CD4-positive, alpha-beta T cell (primary cell): ENCODE measurements around the gene FYN. TPM values are rescaled to one million over a fixed set of nuclear protein-coding genes. Genes with fewer than 3 reads are reported as not detected.

ENCODE experiments used
- ATAC-seq: fragments of 200-7000 bp; cut with Tn5 transposase; one replicate; pipeline ENCODE4 v1.10.0; 2022; ENCODE audit warnings: mild to moderate bottlenecking; ENCODE audit not compliant: poor library complexity
- CTCF ChIA-PET: fragments of 350-600 bp; sonication (Branson Sonifier 250); formaldehyde crosslinking; loops from one replicate; lab custom pipeline; 2021; ENCODE audit warnings: antibody characterized with exemption, inconsistent platforms; lab: Charles Lee
- POLR2A ChIA-PET: fragments of 350-600 bp; sonication (Branson Sonifier 250); formaldehyde crosslinking; loops from one replicate; lab custom pipeline; 2021; ENCODE audit warnings: antibody characterized with exemption, inconsistent platforms; lab: Charles Lee
- DNase-seq, 14 experiments: peaks; one replicate each; pipeline ENCODE4 v3.0.0-alpha.2; 2013 to 2020; ENCODE audit warnings: mixed read lengths in 2 of 14
- H3K27ac ChIP-seq, 2 donors: one replicate each; pipeline versions ENCODE4 v1.5.1 to v1.7.0; 2013; ENCODE audit warnings: low read length in 2 of 2, low read depth in 1 of 2, mild to moderate bottlenecking in 1 of 2
- H3K27me3 ChIP-seq, 2 experiments: 1 replicate in 1 of 2; 2 replicates in 1 of 2; pipeline versions ENCODE4 v1.6.1 to v1.7.0; 2013; ENCODE audit warnings: low read length in 2 of 2, control low read depth in 1 of 2, mild to moderate bottlenecking in 1 of 2, moderate library complexity in 1 of 2; ENCODE audit not compliant: insufficient read depth in 2 of 2, control insufficient read depth in 1 of 2
- H3K36me3 ChIP-seq: one replicate; pipeline ENCODE4 v1.6.1; 2013; ENCODE audit warnings: low read length, control low read depth; ENCODE audit not compliant: insufficient read depth
- H3K4me1 ChIP-seq: one replicate; pipeline ENCODE4 v1.6.1; 2013; ENCODE audit warnings: low read length, control low read depth; ENCODE audit not compliant: insufficient read depth
- H3K4me3 ChIP-seq: one replicate; pipeline ENCODE4 v1.5.1; 2013; ENCODE audit warnings: mild to moderate bottlenecking, low read length, moderate library complexity
- H3K9me3 ChIP-seq, 2 experiments: 1 replicate in 1 of 2; 2 replicates in 1 of 2; pipeline versions ENCODE4 v1.6.1 to v1.7.0; 2013; ENCODE audit warnings: low read length in 2 of 2, mild to moderate bottlenecking in 2 of 2, control low read depth in 1 of 2, moderate library complexity in 1 of 2; ENCODE audit not compliant: control insufficient read depth in 1 of 2, insufficient read depth in 1 of 2
- H3K27ac Mint-ChIP-seq: one replicate; pipeline ENCODE4 v1.8.0; 2020; ENCODE audit warnings: mixed read lengths
- H3K27me3 Mint-ChIP-seq: one replicate; pipeline ENCODE4 v1.8.0; 2021; ENCODE audit warnings: mixed read lengths
- H3K36me3 Mint-ChIP-seq: one replicate; pipeline ENCODE4 v1.8.0; 2021; ENCODE audit warnings: low read depth, mixed read lengths
- H3K4me1 Mint-ChIP-seq: one replicate; pipeline ENCODE4 v1.8.0; 2021; ENCODE audit warnings: low read depth, mixed read lengths
- H3K4me3 Mint-ChIP-seq: one replicate; pipeline ENCODE4 v1.8.0; 2020; ENCODE audit warnings: mild to moderate bottlenecking, mixed read lengths
- H3K9me3 Mint-ChIP-seq: one replicate; pipeline ENCODE4 v1.8.0; 2020; ENCODE audit warnings: mixed read lengths
- CTCF ChIP-seq: fragments of 200-600 bp; IDR thresholded peaks from one replicate; pipeline ENCODE4 v1.8.0; 2022; ENCODE audit warnings: antibody characterized with exemption, mild to moderate bottlenecking
- intact Hi-C, 2 experiments: fragments of 100-400 bp; cut with DNase I in 1 of 2; cut with micrococcal nuclease in 1 of 2; formaldehyde crosslinking; loops; one replicate each; pipeline versions ENCODE4 v1.15.1 to v1.9.0; 2023 to 2025; cut with DNase I, micrococcal nuclease
- total RNA-seq, 174 experiments: library from RNA in 2 of 174; stranded (reverse) in 2 of 174; gene quantifications; one replicate each; pipeline ENCODE4 v1.2.3 and lab custom pipeline; 2021 to 2026

FYN gene
- total RNA-seq, 2 experiments from 2014 or later = 419 TPM

DNA sequence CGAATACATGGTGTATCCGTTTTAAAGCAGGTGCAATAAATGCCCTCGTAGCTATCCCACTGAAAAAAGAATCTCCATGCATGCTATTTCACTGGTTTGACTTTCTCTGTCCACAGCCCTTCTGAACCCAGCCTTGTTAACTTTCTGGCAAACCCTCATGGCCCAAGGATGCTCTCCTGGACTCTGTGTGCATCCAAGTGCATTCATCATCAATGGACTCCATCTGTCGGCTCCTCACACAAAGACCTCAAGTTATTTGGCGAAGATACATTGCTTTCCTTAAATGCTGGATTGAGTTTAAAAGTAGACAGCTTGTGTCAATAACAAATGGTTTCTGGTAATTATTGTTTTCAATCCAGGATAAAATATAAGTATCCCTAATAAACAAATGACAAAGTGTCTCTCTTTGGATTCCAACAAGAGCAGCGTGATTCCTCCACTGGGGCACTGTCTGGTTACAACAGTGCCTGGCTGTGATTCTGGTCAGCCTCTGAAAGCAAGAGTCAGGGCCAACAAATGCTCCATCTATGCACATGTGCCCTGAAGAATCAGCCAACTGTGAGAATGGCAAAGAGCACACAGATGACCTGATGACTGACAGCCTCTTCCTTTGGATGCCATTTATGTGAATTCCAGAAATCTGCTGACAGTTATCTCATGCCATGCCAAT lies 55.7 kb downstream of the FYN start:
- no peaks in the 10 kb centered on the region for H3K27me3 Mint-ChIP-seq
- Histone ChIP-seq H3K9me3 (no peaks in the 10 kb centered on the region), H3K4me3 (no peak overlapping the region), H3K36me3 (peaks cover 19% of the 10 kb centered on the region), H3K27me3 (no peaks in the 10 kb centered on the region), H3K27ac (no peak overlapping the region), H3K4me1 (peaks cover 29% of the 10 kb centered on the region)
- ChIA-PET CTCF (interaction anchor here (0.7 to 1.1 kb wide), 2 partner anchors 22 to 63 kb away, joined by 3 read pairs; no protein-coding TSS in a partner anchor), POLR2A (interaction anchor here (0.9 to 2.5 kb wide), 9 partner anchors 10 to 39 kb away, joined by 3 to 15 read pairs (median 4); no protein-coding TSS in a partner anchor)
- H3K9me3 Mint-ChIP-seq = no peaks in the 10 kb centered on the region
- peaks cover 75% of the 10 kb centered on the region for H3K4me1 Mint-ChIP-seq
- peak overlapping the region; percentile 72 for H3K27ac Mint-ChIP-seq
- ATAC-seq = no peak
- intact Hi-C loops = loop anchor here in 1 of 2 experiments (2.0 kb wide), 1 partner anchor 15 kb away; no protein-coding TSS in a partner anchor
- H3K4me3 Mint-ChIP-seq = peak overlapping the region; percentile 48
- DNase-seq = no peak
- H3K36me3 Mint-ChIP-seq = peaks cover 61% of the 10 kb centered on the region
- TF ChIP-seq CTCF = no peak

DNA sequence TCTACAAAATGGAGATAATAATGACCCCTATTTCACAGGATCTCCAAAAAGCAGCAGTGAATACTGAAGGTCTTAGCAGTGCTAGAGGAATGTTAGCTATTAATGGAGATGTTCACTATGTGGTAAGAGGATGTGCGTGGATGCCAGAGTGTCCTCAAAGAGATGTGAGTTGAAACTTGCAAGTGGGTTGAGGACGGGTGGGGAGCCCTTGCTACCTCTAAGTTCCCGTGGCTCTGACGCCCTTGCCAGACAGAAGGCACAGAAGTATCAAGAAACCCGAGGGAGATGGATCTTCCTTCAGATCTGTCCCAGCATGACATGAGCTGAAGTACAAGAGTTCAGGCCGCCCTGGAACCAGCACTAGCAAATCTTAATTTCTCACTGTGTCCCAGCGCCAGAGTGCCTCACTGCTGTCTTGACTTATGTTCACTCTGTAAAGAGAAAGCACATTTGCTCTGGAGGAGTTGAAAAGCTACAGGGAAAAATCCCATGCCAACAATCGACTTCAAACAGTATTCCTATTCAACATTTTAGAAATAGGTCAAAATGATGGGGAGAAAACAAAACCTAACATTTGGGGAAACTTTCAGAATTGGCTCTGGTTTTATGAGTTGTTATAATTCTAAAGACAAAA lies 59.5 kb downstream of the FYN start:
- peak overlapping the region; percentile 91 for H3K27ac Mint-ChIP-seq
- TF ChIP-seq CTCF = no peak
- POLR2A ChIA-PET = interaction anchor here (1.0 to 2.5 kb wide), 6 partner anchors 10 to 103 kb away, joined by 3 to 17 read pairs (median 4); partner anchors contain the start of gene FYN
- H3K36me3 Mint-ChIP-seq = peaks cover 72% of the 10 kb centered on the region
- peak overlapping the region in 1 of 2 donors; percentile 31 for H3K27ac ChIP-seq
- H3K9me3 Mint-ChIP-seq = no peaks in the 10 kb centered on the region
- peak overlapping the region; percentile 70 for H3K4me3 Mint-ChIP-seq
- DNase-seq (peak in 2 of 14 experiments; percentile 44 to 51), ATAC-seq (peak; percentile 21)
- H3K4me1 ChIP-seq = peaks cover 57% of the 10 kb centered on the region
- H3K27me3 ChIP-seq = no peaks in the 10 kb centered on the region
- no peak overlapping the region for H3K4me3 ChIP-seq
- H3K9me3 ChIP-seq = no peaks in the 10 kb centered on the region
- peaks cover 91% of the 10 kb centered on the region for H3K4me1 Mint-ChIP-seq
- CTCF ChIA-PET = interaction anchor here (1.0 to 3.7 kb wide), 4 partner anchors 10 to 46 kb away, joined by 3 to 11 read pairs (median 4); no protein-coding TSS in a partner anchor
- no peaks in the 10 kb centered on the region for H3K27me3 Mint-ChIP-seq
- H3K36me3 ChIP-seq = peaks cover 18% of the 10 kb centered on the region
- intact Hi-C loops = no loop called here

GRCh38 chr6:111813237-111813636 lies 60.0 kb downstream of the FYN start:
- DNase-seq = no peak
- peaks cover 72% of the 10 kb centered on the region for H3K36me3 Mint-ChIP-seq
- no peaks in the 10 kb centered on the region for H3K9me3 Mint-ChIP-seq
- TF ChIP-seq CTCF = no peak
- ChIA-PET CTCF (interaction anchor here (1.0 to 3.7 kb wide), 4 partner anchors 9 to 45 kb away, joined by 3 to 11 read pairs (median 4); no protein-coding TSS in a partner anchor), POLR2A (interaction anchor here (1.0 to 2.5 kb wide), 6 partner anchors 10 to 103 kb away, joined by 3 to 17 read pairs (median 4); partner anchors contain the start of gene FYN)
- H3K4me3 Mint-ChIP-seq = peak overlapping the region; percentile 70
- no peaks in the 10 kb centered on the region for H3K9me3 ChIP-seq
- no peaks in the 10 kb centered on the region for H3K27me3 ChIP-seq
- H3K4me3 ChIP-seq = no peak overlapping the region
- ATAC-seq = no peak
- H3K4me1 ChIP-seq = peaks cover 56% of the 10 kb centered on the region
- H3K27ac Mint-ChIP-seq = peak overlapping the region; percentile 91
- H3K27ac ChIP-seq = peak overlapping the region in 1 of 2 donors; percentile 31
- intact Hi-C loops = no loop called here
- H3K4me1 Mint-ChIP-seq = peaks cover 91% of the 10 kb centered on the region
- H3K27me3 Mint-ChIP-seq = no peaks in the 10 kb centered on the region
- H3K36me3 ChIP-seq = peaks cover 22% of the 10 kb centered on the region
